SJCRH30 (cell line): ENCODE measurements around the gene POLR2J3. TPM values are rescaled to one million over a fixed set of nuclear protein-coding genes. Genes with fewer than 3 reads are reported as not detected.
"Not testable (repeated sequence)": the region's sequence is repeated elsewhere in the genome, so short reads cannot be mapped to it uniquely, and the experiment has no call there.

Experiments
- DNase-seq, 2 experiments: peaks; one replicate each; pipeline ENCODE4 v3.0.0-alpha.2; 2015 to 2020
- H3K27ac ChIP-seq: fragments of 250-450 bp; sonication (Bioruptor Pico); 2 replicates; pipeline ENCODE4 v1.5.1; 2020; ENCODE audit warnings: mild to moderate bottlenecking, moderate library complexity
- H3K27me3 ChIP-seq: fragments of 250-450 bp; sonication (Bioruptor Pico); 2 replicates; pipeline ENCODE4 v1.5.1; 2020; ENCODE audit warnings: mild to moderate bottlenecking, moderate library complexity
- H3K36me3 ChIP-seq: fragments of 250-450 bp; sonication (Bioruptor Pico); 2 replicates; pipeline ENCODE4 v1.5.1; 2020; ENCODE audit warnings: mild to moderate bottlenecking, moderate library complexity
- H3K4me1 ChIP-seq: fragments of 250-450 bp; sonication (Bioruptor Pico); 2 replicates; pipeline ENCODE4 v1.5.1; 2020; ENCODE audit warnings: mild to moderate bottlenecking, moderate library complexity
- H3K4me3 ChIP-seq: fragments of 250-450 bp; sonication (Bioruptor Pico); 2 replicates; pipeline ENCODE4 v1.5.1; 2020; ENCODE audit warnings: mild to moderate bottlenecking, moderate library complexity
- H3K9me3 ChIP-seq: fragments of 250-450 bp; sonication (Bioruptor Pico); replicated peaks from 2 replicates; pipeline ENCODE4 v1.5.1; 2020; ENCODE audit warnings: mild to moderate bottlenecking, moderate library complexity
- total RNA-seq: library from RNA; depleted of rRNA; stranded (reverse); fragments of >200 nt; shearing (Covaris generic); gene quantifications from 2 replicates; pipeline ENCODE4 v1.2.3, GENCODE V29; 2014

Gene POLR2J3
- total RNA-seq, 1 experiment from 2014 or later = 27.3 TPM

GRCh38 chr7:102544372-102544771, 28.0 kb downstream of the POLR2J3 start:
- not testable (repeated sequence) for DNase-seq, H3K4me3 ChIP-seq, H3K36me3 ChIP-seq, H3K27me3 ChIP-seq, H3K4me1 ChIP-seq, H3K27ac ChIP-seq, H3K9me3 ChIP-seq

- H3K36me3 ChIP-seq, H3K9me3 ChIP-seq, H3K4me1 ChIP-seq, H3K27ac ChIP-seq, H3K27me3 ChIP-seq, H3K4me3 ChIP-seq, DNase-seq: not testable (repeated sequence)
Measured at GRCh38 chr7:102543596-102543995, 28.8 kb downstream of the POLR2J3 start, which contains the start of gene UPK3BL2. UPK3BL2 (minus strand) TSS chr7:102543696; CDS start chr7:102543636, 60 bp downstream.

- H3K27me3 ChIP-seq, H3K27ac ChIP-seq, DNase-seq, H3K4me1 ChIP-seq, H3K4me3 ChIP-seq, H3K9me3 ChIP-seq, H3K36me3 ChIP-seq: not testable (repeated sequence)
Measured at GRCh38 chr7:102542771-102543170, 29.6 kb downstream of the POLR2J3 start.

- not testable (repeated sequence) for H3K4me3 ChIP-seq, H3K27ac ChIP-seq, H3K9me3 ChIP-seq, H3K27me3 ChIP-seq, DNase-seq, H3K4me1 ChIP-seq, H3K36me3 ChIP-seq
Measured at GRCh38 chr7:102542083-102542482, 30.3 kb downstream of the POLR2J3 start.

GRCh38 chr7:102540604-102541003, 31.8 kb downstream of the POLR2J3 start:
- H3K4me3 ChIP-seq, H3K27me3 ChIP-seq, H3K9me3 ChIP-seq, H3K27ac ChIP-seq, DNase-seq, H3K4me1 ChIP-seq, H3K36me3 ChIP-seq: not testable (repeated sequence)

- not testable (repeated sequence) for H3K27me3 ChIP-seq, H3K27ac ChIP-seq, H3K4me1 ChIP-seq, H3K9me3 ChIP-seq, H3K4me3 ChIP-seq, H3K36me3 ChIP-seq
- peak; percentile 0 to 2 for DNase-seq
Measured at GRCh38 chr7:102535062-102535615, 37.2 kb downstream of the POLR2J3 start.

- not testable (repeated sequence) for H3K4me3 ChIP-seq, H3K27me3 ChIP-seq, DNase-seq, H3K4me1 ChIP-seq, H3K27ac ChIP-seq, H3K9me3 ChIP-seq, H3K36me3 ChIP-seq
Measured at GRCh38 chr7:102532127-102532526, 40.3 kb downstream of the POLR2J3 start.

GRCh38 chr7:102531583-102531982, 40.8 kb downstream of the POLR2J3 start:
- H3K9me3 ChIP-seq, H3K27ac ChIP-seq, H3K36me3 ChIP-seq, H3K4me3 ChIP-seq, H3K4me1 ChIP-seq, H3K27me3 ChIP-seq: not testable (repeated sequence)
- DNase-seq = peak in 1 of 2 experiments; percentile 3

GRCh38 chr7:102527822-102528793, 44.3 kb downstream of the POLR2J3 start:
- not testable (repeated sequence) for H3K27ac ChIP-seq, H3K4me3 ChIP-seq, H3K36me3 ChIP-seq, H3K27me3 ChIP-seq, DNase-seq, H3K9me3 ChIP-seq, H3K4me1 ChIP-seq

- H3K27me3 ChIP-seq, H3K4me1 ChIP-seq, H3K9me3 ChIP-seq, H3K4me3 ChIP-seq, DNase-seq, H3K27ac ChIP-seq, H3K36me3 ChIP-seq: not testable (repeated sequence)
Measured at GRCh38 chr7:102527182-102527581, 45.2 kb downstream of the POLR2J3 start.

- not testable (repeated sequence) for DNase-seq, H3K27ac ChIP-seq, H3K36me3 ChIP-seq, H3K9me3 ChIP-seq, H3K4me1 ChIP-seq, H3K27me3 ChIP-seq, H3K4me3 ChIP-seq
Measured at GRCh38 chr7:102524803-102525202, 47.6 kb downstream of the POLR2J3 start.

GRCh38 chr7:102520797-102521196, 51.6 kb downstream of the POLR2J3 start:
- H3K4me1 ChIP-seq, DNase-seq, H3K4me3 ChIP-seq, H3K36me3 ChIP-seq, H3K27ac ChIP-seq, H3K27me3 ChIP-seq, H3K9me3 ChIP-seq: not testable (repeated sequence)

GRCh38 chr7:102517550-102518147, 54.7 kb downstream of the POLR2J3 start, which contains the start of gene RASA4B:
RASA4B (minus strand) TSS chr7:102517777; CDS start chr7:102517710, 67 bp downstream.
- H3K27ac ChIP-seq, H3K27me3 ChIP-seq, H3K36me3 ChIP-seq, H3K4me1 ChIP-seq, H3K9me3 ChIP-seq, H3K4me3 ChIP-seq: not testable (repeated sequence)
- peak; percentile 11 to 42 for DNase-seq
